Measurements from ENCODE around the gene TSPAN18.

The TSPAN18 gene

DNA sequence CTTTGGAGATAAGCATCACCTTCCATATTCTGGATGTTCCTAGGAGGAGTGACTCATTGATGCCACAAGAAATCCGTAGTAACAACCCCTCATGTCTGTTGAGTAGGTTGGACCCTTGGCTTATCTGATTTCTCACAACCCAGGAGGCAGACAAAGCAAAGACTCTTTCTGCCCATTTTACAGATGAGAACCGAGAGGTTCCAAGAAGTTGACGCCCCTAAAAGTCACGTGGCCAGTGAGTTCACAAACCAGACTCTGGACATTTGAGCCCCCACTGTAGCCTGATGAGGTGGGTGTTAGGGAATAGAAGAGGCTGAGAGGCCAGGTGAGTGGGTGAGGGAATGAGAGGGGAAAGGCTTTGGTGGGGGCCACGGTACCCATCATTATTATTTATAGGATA, 70.3 kb downstream of the TSPAN18 start:
- no peak for DNase-seq (ENCODE audit: low spot score)

DNA sequence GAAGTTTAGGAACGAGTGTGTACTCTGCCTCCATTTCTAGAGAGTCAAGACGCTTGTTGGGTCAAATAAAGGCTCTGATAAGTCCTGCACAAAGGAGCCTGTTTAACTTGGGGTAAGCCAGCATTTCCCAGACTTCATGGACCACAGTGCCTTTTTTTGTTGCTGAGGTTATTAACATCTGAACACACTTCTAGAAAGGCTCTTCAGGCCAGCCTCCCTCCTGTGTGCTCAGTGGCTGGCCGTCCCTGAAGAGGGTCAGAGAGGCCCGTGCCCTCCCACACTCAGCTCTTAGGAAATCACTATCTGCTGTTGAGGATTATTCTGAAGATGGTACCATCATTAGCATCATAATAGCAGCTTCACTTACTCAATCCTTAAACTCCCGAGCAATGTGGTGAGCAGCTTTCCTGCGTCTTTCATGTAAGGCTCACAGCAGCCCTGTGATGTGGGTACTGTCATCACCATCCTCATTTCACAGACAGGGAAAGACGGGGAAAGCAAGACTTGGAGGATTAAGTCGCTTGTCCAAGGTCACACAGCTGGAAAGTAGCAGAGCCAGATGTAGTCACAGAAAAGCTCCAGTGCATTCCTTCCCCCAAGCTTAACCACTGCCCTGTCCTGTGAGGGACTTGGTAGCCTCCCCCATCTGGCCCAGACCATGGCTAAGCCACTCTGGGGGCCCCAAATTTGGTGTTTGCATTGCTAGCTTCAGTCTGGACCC, 71.3 kb downstream of the TSPAN18 start:
- DNase-seq (ENCODE audit: low spot score): no peak

- no peak for DNase-seq (ENCODE audit: low spot score)
These were observed 71.8 kb downstream of the TSPAN18 start for GRCh38 chr11:44798607-44798972.

DNA sequence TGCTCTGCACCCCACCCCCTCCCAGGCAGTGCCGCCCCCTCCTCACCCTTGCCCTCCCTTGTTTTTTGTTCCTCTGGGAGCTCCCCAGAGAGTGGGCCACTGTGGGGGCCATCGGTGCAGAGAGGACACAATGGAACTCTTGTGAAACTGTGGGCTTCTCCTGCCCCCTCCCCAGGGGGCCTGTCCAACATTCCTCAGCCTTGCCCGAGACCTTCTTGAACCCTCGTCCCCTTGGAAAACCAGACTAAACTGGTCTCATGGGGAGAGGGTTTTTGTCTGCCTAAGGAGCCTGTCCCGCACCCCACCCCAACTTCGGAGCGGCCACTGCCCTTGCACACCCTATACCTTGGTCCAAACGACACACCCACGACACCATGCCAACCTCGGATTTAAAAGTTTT, 72.2 kb downstream of the TSPAN18 start:
- no peak for DNase-seq (ENCODE audit: low spot score)

DNA sequence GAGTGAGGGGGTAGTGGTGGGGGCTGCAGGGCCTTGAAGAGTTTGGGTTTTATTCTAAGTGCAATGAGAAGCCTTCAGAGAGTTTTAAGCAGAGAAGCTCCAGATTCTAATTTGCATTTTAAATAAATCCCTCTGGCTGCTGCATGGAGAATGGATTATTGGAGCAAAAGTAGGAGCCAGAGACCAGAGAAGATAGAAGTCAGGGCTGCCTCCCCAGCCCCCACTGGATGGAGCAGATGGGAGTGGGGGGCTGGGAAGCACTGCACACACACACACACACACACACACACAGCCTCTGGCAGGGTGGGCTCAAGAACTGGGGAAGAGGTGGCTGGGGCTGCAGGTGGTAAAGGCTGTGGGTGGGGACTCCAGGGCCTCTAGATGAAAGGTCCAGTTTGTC, 75.6 kb downstream of the TSPAN18 start:
- DNase-seq (ENCODE audit: low spot score): no peak

DNA sequence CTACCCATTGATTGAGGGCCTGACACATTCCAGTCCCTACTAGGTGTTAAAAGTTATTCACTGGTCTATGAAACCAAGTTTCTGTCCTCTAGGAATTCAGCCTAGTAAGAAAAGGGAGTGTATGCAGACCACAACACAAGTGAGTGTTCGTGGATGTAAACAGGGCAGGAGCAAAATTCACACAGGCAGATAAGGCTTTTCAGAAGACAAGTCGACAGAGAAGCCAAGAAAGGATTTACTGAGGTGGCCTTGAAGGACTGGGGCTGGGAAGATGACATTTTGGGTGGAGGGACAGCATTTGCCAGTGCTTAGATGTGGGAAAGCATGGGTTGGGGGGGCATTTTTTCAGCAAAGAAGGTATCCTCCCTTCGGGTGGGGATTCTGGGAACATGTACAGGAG, 76.2 kb downstream of the TSPAN18 start:
- no peak for DNase-seq (ENCODE audit: low spot score)

- peak; percentile 26 for DNase-seq (ENCODE audit: low spot score)
These were observed 78.0 kb downstream of the TSPAN18 start for GRCh38 chr11:44804449-44805437.

DNA sequence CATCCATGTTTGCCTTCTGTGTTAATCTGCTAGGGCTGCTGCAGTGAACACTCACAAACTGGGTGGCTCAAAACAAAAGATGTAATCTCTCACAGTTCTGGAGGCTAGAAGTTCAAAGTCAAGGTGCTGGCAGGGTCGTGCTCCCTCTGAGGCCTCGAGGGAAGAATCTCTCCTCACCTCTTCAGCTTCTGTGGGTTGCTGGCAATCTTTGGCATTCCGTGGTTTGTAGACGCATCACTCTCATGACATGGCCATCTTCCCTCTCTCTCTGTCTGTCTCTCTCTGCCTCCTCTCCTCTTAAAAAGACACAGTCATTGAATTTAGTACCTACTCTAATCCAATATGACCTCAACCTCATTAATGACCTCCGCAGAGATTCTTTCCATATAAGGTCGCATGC, 78.8 kb downstream of the TSPAN18 start:
- DNase-seq (ENCODE audit: low spot score): no peak

GRCh38 chr11:44808053-44808753, 81.4 kb downstream of the TSPAN18 start:
- DNase-seq (ENCODE audit: low spot score): no peak

- DNase-seq (ENCODE audit: low spot score): no peak
These were observed 82.5 kb downstream of the TSPAN18 start for GRCh38 chr11:44809283-44809682.

- no peak for DNase-seq (ENCODE audit: low spot score)
These were observed 85.2 kb downstream of the TSPAN18 start for GRCh38 chr11:44811841-44812448.

DNA sequence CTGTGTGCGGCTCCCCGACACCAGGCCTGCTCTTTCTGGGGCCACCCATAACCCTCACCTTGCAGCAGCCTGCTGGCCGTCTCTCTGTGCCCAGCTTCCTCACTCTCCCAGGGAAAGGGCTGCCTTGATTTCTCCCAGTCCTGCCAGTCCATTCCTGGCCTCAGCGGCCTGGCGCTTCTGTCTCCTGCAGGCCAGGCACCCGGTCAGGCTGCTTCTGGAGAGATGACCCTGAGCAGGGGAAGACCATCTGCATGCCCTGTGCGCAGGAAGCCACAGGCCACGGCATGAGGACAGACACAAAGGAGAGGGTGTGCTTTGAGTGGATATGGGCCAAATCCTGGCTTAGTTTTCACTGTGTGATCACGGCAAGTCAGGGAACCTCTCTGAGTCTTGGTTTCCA, 86.2 kb downstream of the TSPAN18 start:
- DNase-seq (ENCODE audit: low spot score): no peak

DNA sequence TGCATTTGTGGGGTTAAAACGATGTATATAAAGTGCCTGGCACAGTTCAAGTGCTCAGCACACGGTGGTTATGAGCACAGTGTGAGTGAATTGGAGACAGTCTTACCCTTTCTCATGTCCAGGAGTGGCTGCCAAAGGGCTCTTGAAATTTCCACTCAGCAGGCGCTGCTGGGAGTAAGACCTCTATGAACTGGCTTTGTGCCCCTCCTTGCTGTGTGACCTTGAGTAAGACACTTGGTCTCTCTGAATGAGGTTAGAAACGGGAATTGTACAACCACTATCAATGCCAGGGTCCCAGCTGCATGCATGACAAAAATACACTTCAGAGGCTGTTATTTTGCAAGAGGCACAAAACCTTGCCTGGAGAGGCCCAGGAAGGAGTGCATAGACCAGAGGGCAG, 86.6 kb downstream of the TSPAN18 start:
- no peak for DNase-seq (ENCODE audit: low spot score)

GRCh38 chr11:44814881-44815592, 88.3 kb downstream of the TSPAN18 start:
- peak; percentile 22 for DNase-seq (ENCODE audit: low spot score)

DNA sequence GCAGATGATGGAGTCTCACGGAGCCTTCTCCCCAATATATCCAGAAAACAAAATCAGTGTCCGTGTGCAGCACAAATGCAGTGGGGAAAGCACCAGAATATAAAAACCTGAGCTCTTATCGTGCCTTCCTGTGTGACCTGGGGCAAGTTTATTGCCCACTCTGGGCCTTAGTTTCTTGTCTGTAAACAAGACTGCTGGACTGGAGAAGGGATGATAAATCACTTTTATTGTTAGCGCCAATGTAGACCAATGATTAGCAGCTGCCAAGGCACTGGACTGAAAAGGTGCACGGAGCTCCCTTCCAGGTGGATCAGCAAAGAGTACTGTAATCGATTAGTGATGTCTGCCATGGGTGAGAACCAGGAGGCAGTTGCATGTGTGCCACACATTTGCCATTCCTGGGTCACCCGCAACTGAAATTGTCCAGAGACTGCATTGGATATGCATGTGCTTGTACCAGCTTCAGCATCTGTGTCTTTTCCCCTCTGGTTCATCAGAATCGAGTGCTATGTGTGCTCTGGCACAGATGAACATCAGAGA, 89.2 kb downstream of the TSPAN18 start:
- no peak for DNase-seq (ENCODE audit: low spot score)

DNA sequence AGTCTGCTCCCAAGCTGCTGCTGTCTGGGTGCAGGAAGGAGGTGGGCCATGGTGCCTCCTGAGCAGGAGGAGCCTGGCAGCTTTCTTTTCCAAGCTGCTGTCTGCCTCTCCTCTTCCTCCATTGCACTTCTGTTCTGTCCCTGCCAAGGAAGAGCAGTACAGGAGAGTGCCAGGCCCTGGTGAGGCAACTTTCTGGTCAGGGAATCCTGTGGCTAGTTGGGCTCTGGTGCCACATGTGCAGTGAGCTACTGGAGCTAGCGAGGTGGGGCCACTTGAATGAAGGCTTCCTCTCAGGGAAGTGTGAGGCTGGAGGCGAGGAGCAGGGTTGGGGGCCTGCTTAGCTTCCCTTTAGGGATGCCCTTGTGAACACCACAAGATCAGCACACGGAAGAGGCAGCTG, 90.0 kb downstream of the TSPAN18 start:
- no peak for DNase-seq (ENCODE audit: low spot score)

- DNase-seq (ENCODE audit: low spot score): peak; percentile 29
These were observed 90.6 kb downstream of the TSPAN18 start for GRCh38 chr11:44817207-44817949.

GRCh38 chr11:44818110-44818509, 91.3 kb downstream of the TSPAN18 start:
- no peak for DNase-seq (ENCODE audit: low spot score)

- no peak for DNase-seq (ENCODE audit: low spot score)
These were observed 92.6 kb downstream of the TSPAN18 start for GRCh38 chr11:44819346-44819745.

GRCh38 chr11:44822369-44822768, 95.6 kb downstream of the TSPAN18 start:
- DNase-seq (ENCODE audit: low spot score): no peak

DNA sequence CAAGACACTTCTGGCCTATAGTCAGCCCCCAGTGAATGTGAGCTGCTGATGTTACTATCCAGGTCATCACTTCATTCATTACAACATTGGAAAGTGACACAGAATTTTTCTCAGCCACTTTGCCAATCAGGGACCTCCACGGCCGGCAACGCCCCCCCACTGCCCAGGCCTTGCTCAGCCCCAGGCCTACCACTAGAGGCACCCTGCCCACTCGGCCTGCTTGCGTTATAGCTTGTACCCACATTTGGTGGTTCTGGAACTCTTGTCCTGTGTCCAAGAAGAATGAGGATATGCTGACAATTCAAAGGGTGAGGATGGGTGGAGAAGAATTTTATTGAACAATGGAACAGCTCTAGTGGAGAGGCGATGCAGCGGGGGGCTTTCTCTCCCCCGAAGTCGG, 96.2 kb downstream of the TSPAN18 start:
- no peak for DNase-seq (ENCODE audit: low spot score)

All from AG08396 (cell line).